GM21723 (cell line): ENCODE data around the gene SNRNP25.
"Not testable (repeated sequence)": the region's sequence is repeated elsewhere in the genome, so short reads cannot be mapped to it uniquely, and the experiment has no call there.

Experiments
- ATAC-seq: cut with Tn5 transposase; IDR thresholded peaks from one replicate; pipeline ENCODE4 v1.9.1; 2021; ENCODE audit warnings: mild to moderate bottlenecking, moderate library complexity; ENCODE audit not compliant: unreplicated experiment

SNRNP25 gene

GRCh38 chr16:53346-54236 is at the start of gene SNRNP25, which contains the start of gene POLR3K:
Gene SNRNP25 (plus strand): TSS chr16:53828. CDS start chr16:54017, 189 bp downstream.
Gene POLR3K (minus strand): TSS chr16:53608. CDS start chr16:53586, 22 bp downstream.
- ATAC-seq = peak; percentile 88

GRCh38 chr16:9903-10665 is 43.5 kb upstream of the SNRNP25 start:
- ATAC-seq = no peak

- not testable (repeated sequence) for ATAC-seq
Observed at GRCh38 chr16:10772-11171, 42.9 kb upstream of the SNRNP25 start.

DNA sequence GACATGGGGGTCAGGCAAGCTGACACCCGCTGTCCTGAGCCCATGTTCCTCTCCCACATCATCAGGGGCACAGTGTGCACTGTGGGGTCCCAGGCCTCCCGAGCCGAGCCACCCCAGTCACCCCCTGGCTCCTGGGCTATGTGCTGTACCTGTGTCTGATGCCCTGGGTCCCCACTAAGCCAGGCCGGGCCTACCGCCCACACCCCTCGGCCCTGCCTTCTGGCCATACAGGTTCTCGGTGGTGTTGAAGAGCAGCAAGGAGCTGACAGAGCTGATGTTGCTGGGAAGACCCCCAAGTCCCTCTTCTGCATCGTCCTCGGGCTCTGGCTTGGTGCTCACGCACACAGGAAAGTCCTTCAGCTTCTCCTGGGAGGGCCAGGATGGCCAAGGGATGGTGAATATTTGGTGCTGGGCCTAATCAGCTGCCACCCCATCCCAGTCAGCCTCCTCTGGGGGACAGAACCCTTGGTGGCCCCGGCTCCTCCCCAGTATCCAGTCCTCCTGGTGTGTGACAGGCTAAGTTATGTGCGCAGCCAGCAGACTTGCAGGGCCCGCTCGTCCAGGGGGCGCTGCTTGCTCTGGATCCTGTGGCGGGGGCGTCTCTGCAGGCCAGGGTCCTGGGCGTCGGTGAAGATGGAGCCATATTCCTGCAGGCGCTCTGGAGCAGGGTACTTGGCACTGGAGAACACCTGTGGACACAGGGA is 36.4 kb upstream of the SNRNP25 start:
- ATAC-seq = not testable (repeated sequence)

GRCh38 chr16:20886-21285 is 32.7 kb upstream of the SNRNP25 start:
- ATAC-seq = not testable (repeated sequence)

DNA sequence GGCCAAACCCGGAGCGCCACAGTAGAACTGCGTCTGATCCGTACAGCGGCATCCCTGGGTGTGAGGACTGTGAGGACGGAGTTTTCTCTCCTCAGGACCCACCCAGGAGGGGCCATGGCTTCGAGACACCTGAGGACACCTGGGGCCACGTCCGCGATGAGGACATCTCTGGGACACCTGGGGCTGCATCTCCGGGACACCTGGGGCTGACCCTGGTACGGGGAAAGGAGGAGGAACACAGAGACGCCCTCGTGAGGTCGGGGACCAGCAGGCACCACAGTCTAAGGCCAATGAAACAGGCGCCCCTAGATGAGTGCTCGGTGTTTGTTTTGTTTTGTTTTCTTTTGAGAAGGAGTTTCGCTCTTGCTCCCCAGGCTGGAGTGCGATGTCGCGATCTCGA is 29.5 kb upstream of the SNRNP25 start:
- not testable (repeated sequence) for ATAC-seq

- ATAC-seq = peak; percentile 69
Observed at GRCh38 chr16:25926-26348, 27.7 kb upstream of the SNRNP25 start.

DNA sequence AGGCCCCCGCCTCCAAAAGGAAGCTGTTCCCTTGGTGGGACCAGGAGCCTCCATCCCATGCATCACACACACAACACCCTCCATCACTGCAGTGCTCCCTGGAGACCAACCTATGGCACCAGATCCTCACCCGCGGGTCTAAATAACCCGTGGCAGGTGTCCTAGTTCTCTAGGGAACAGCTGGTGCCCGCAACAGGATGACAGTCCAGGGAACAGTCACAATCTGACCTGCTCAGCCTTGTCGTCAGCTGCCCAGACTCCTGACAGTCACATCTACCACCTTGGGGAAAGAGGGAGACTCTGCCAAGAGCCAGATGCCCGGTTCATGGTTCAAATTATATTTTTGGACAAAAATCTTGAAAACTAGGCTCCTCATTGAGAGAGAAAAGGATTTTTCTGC is 23.0 kb upstream of the SNRNP25 start:
- ATAC-seq = not testable (repeated sequence)

GRCh38 chr16:33154-33876 is 20.3 kb upstream of the SNRNP25 start:
- not testable (repeated sequence) for ATAC-seq

DNA sequence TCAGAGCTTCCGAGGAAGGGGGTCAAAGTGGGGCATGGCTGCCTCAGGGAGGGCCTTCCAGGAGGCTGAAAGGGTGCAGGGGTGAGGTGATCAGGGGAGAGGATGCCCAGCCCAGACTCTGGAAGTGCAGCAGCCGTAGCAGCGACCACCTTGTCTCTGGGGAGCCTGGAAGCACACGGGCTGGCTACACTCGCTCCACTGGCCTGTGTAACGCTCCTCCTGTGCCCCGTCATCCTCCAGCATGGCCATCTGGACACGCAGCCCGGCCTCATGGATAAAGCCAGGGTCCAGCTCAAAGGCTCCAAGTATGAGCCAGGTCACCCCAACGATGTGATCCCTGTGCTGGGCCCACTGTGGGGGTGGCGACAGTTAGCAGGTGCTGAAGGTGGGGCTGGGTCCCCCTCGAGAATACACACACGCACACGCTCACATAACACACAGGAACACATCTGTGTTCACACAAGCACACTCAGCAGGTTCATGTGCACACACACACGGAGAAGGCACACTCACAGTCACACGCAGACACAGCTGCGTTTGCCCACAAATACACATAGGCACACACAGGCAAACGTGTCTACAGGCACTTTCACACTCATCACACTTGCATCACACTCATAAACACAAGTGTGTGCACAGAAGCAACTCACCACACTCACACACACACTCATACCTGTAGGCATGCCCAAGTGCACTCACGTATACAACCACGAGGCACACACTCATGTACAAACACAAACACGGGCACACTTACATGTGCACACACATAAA is 19.6 kb upstream of the SNRNP25 start:
- ATAC-seq = no peak

- no peak for ATAC-seq
Observed at GRCh38 chr16:34648-34987, 19.0 kb upstream of the SNRNP25 start.

DNA sequence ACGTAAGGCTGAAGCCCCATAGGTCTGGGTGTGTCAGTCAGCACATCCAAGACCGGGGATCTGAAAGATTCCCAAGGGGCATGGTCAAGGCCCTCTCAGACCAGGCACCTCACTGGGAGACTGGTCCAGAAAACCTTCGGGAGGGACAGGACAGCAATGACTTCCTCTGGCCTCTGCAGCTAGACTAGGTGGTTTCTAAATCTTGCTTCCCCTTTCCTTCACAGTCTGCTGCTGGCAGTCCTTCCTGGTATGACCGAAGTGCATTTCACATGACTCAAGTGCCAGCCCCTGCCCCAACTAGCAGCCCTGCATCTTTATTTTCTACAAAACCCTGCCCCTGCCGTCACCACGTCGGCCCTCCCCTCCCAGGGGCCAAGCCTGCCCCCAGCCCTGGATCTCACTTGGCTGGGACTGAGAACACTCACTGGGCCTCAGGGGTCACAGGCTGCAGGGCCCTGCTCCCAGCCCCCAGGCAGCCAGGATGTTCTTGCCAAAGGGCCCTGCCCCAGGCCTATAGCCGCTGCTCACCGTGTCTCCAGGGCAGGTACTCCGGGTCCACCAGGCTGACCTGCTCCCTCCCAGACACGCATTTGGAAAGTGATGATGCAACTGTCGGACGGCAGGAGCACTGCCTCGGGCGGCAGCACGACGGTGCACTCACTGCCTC is 18.5 kb upstream of the SNRNP25 start:
- ATAC-seq = peak; percentile 40

DNA sequence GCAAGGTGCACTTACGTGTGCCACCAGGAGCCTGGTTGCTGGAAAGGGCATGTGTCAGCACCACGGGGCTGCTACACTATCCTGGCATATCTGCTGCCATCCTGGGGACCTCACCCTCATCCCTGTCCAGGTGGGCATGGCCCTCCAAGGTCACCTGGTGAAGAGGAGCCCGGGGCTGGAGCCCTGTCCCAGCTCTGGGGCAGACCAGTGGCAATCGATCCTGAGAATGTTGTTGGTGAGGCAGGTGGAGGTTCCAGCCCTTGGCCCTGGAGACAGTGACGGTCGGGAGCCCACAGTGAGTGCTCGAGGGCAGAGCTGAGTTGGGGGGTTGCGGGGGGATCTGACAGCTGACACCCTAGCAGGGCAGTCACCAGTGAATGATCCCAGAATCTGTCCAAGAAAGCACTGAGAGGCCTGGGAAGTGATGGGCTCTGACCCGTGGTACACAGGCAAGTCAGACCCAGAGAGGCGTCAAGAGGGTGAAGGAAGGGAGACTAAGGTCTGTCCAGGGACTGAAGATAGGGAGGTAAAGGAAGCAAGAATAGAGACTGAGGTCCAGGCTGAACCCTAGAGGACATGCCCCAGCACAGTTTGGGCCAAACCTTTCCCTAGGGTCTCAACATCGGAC is 17.8 kb upstream of the SNRNP25 start:
- no peak for ATAC-seq

GRCh38 chr16:36336-36984 is 17.2 kb upstream of the SNRNP25 start:
- no peak for ATAC-seq

- ATAC-seq = no peak
Observed at GRCh38 chr16:37511-37910, 16.1 kb upstream of the SNRNP25 start.

DNA sequence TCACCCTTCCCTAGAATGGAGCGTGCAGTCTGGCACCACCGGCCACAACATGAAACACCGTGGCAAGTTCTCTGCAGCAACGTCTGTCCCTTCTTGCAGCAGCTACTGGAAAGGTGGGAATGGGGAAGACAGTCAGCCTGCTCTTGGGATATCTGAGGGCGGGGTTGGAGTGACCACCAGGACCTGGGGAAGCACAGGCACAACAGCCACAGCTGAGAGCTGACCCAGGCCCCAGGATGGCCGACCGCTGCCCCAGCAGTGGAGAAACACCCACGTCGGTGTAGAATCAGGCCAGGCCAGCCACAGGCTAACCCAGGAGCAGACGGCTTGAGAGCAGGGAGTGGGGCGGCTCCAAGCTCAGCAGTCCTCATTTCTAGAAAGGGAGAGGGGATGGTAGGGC is 15.4 kb upstream of the SNRNP25 start:
- not testable (repeated sequence) for ATAC-seq

GRCh38 chr16:38941-39892 is 14.4 kb upstream of the SNRNP25 start:
- ATAC-seq = no peak
